ENCODE measurements around the gene TMEM179B.

- TF ChIP-seq, protein P1, sequence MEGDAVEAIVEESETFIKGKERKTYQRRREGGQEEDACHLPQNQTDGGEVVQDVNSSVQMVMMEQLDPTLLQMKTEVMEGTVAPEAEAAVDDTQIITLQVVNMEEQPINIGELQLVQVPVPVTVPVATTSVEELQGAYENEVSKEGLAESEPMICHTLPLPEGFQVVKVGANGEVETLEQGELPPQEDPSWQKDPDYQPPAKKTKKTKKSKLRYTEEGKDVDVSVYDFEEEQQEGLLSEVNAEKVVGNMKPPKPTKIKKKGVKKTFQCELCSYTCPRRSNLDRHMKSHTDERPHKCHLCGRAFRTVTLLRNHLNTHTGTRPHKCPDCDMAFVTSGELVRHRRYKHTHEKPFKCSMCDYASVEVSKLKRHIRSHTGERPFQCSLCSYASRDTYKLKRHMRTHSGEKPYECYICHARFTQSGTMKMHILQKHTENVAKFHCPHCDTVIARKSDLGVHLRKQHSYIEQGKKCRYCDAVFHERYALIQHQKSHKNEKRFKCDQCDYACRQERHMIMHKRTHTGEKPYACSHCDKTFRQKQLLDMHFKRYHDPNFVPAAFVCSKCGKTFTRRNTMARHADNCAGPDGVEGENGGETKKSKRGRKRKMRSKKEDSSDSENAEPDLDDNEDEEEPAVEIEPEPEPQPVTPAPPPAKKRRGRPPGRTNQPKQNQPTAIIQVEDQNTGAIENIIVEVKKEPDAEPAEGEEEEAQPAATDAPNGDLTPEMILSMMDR (IDR thresholded peaks at IDR 0.05), result no peak
- no peak for TF ChIP-seq POLR2A (IDR thresholded peaks at IDR 0.05)
Measured at GRCh38 chr11:62832336-62833234, 45.4 kb downstream of the TMEM179B start, which contains the start of gene TEX54.
